K562 treated with DMSO at 1 percent for 48 hours (cell line): Measurements from ENCODE around the gene CTSO. TPM values are rescaled to one million over a fixed set of nuclear protein-coding genes. Genes with fewer than 3 reads are reported as not detected.

Experiments used
- total RNA-seq: library from RNA; unstranded; fragments of 300-600 nt; gene quantifications from 2 replicates; pipeline ENCODE4 v1.2.3, GENCODE V29; 2022; ENCODE audit warnings: low replicate concordance; ENCODE audit errors: extremely low read depth

Gene CTSO
- total RNA-seq, result not detected in 2 replicates

DNA sequence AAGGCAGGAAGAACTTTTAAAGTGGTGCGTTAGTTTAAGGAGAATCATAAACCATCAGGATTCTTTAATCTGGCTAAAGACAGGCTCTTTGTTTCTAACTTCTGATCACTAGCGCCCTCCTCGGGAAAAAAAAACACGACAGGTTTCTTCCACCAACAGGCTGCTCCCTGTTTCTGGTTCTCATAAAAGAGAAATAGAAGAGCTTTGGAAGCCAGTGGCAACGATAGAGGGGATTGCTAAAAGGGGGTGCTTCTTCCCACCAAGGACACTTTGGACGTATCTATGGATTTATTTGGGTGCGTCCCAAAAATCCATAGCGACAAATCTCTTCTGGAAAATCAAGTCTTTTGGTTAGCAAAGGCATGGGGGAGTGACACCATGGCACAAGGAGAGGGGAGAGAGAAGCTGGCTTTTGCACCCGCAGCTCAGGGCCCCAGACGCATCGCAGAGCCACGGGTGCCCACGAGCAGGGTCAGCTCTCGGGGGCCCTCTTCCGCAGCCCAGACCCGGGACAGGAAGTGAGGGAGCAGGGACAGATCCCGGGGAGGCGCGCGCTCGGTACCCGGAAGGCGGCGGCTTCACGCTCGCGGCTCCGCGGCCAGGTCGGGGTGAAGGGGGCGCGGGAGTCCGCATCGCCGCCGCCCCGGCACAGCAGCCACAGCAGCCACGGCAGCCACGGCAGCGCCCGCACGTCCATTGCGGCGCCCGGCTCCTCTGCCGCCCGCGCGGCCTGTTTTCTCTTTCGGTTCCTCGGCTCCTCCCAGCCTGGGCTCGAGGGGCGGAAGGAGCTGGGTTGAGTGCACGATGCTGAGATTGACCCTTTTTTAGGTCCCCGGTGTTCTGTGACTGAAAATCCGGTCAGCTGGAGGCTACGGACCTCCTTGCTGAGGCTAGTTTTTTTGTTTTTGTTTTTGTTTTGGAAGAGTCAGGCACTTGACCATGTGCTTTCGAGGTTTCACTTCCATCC, at the start of gene CTSO:
Gene CTSO (minus strand): TSS at position 716 of the 967 bp plus-strand sequence. CDS start 19 bp downstream, at position 697.

DNA sequence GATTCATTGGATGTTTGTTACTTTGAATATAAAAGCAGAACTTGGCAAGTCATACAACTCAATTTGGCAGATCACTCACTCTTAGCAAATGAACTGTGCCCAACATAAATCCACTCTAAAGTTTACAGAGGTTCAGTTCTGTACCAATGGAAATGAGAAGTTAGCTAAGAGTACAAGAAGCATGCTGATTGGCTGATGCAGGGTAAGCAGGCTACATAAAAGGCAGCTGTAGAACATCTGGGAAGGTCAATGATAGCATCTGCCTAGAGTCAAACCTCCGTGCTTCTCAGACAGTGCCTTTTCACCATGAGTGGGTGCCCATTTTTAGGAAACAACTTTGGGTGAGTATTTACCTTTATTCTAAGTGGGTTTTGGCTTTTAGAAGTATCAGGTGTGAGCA, 50.2 kb downstream of the CTSO start, which contains the start of gene TDO2:
Gene TDO2 (plus strand): TSS at position 244 of the 400 bp plus-strand sequence. CDS start 63 bp downstream, at position 307.

Other genes with a start within 250 kb of the CTSO start
- not detected in 2 replicates for gene GUCY1B1, start 194.8 kb downstream of the CTSO start, total RNA-seq
- not detected in 2 replicates for gene ASIC5, start 87.6 kb downstream of the CTSO start, total RNA-seq
- gene TDO2, start 50.2 kb downstream of the CTSO start, total RNA-seq, result not detected in 2 replicates